HG03039 (cell line): ENCODE results near the gene SLC11A1.
A peak's percentile ranks its signal among the peaks of the same experiment; 100 is the strongest.

Experiments
- ATAC-seq: cut with Tn5 transposase; IDR thresholded peaks from one replicate; pipeline ENCODE4 v1.9.1; 2021; ENCODE audit warnings: mild to moderate bottlenecking, moderate library complexity; ENCODE audit not compliant: unreplicated experiment

Gene SLC11A1

GRCh38 chr2:218392891-218393462 is 10.9 kb downstream of the SLC11A1 start:
- no peak for ATAC-seq

GRCh38 chr2:218393750-218394290 is 11.7 kb downstream of the SLC11A1 start:
- ATAC-seq, result no peak

GRCh38 chr2:218394298-218395089 is 12.4 kb downstream of the SLC11A1 start:
- no peak for ATAC-seq

GRCh38 chr2:218395090-218395444 is 13.0 kb downstream of the SLC11A1 start:
- ATAC-seq, result no peak

GRCh38 chr2:218395456-218395825 is 13.4 kb downstream of the SLC11A1 start:
- ATAC-seq, result no peak

GRCh38 chr2:218395826-218396687 is 14.0 kb downstream of the SLC11A1 start:
- peak; percentile 38 for ATAC-seq

GRCh38 chr2:218396688-218397462 is 14.8 kb downstream of the SLC11A1 start:
- no peak for ATAC-seq

GRCh38 chr2:218397463-218397819 is 15.4 kb downstream of the SLC11A1 start:
- ATAC-seq, result no peak

GRCh38 chr2:218397820-218398436 is 15.9 kb downstream of the SLC11A1 start:
- ATAC-seq, result no peak

GRCh38 chr2:218398437-218399390 is 16.6 kb downstream of the SLC11A1 start:
- ATAC-seq, result no peak

GRCh38 chr2:218399391-218400166 is 17.5 kb downstream of the SLC11A1 start, which contains the start of gene CTDSP1:
CTDSP1 (plus strand) TSS chr2:218399868; CDS start chr2:218400091, 223 bp downstream.
- peak; percentile 31 for ATAC-seq

GRCh38 chr2:218400167-218400929 is 18.3 kb downstream of the SLC11A1 start:
- ATAC-seq, result no peak

- no peak for ATAC-seq
Observed at GRCh38 chr2:218400930-218401881, 19.1 kb downstream of the SLC11A1 start.

GRCh38 chr2:218401890-218402289 is 19.8 kb downstream of the SLC11A1 start:
- ATAC-seq, result no peak

- no peak for ATAC-seq
Observed at GRCh38 chr2:218402491-218402901, 20.4 kb downstream of the SLC11A1 start.

GRCh38 chr2:218402911-218403411 is 20.9 kb downstream of the SLC11A1 start:
- ATAC-seq, result no peak
